ENCODE measurements around the gene NR3C2. TPM values are rescaled to one million over a fixed set of nuclear protein-coding genes. Genes with fewer than 3 reads are reported as not detected.

Gene NR3C2
- total and polyA plus RNA-seq, 4 donors = 2.0 to 11.5 (median 3.2) TPM

DNA sequence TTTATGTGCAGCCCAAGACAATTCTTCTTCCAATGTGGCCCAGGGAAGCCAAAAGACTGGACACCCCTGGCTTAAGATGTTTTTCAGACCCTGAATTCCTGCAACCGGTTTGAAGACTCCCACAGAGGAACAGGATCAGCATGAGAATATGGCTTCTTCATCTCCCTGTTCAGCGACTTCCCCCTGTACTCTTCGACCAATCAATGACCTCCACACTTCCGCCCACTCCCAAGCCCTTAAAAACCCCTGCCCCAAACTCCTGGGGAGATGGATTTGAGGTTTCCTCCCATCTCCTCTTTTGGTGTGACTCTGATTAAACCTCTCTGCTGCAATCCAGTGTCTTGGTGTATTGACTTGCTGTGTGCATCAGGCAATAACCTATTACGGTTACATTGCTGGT lies 344.4 kb downstream of the NR3C2 start:
- Histone ChIP-seq H3K27ac (ENCODE audit: low read depth in 1 of 2, low read length in 2 of 2) (no peak overlapping the region), H3K4me3 (ENCODE audit: low read depth in 1 of 3, low read length in 3 of 3) (no peak overlapping the region), H3K4me1 (ENCODE audit: control insufficient read depth in 4 of 4, insufficient read depth in 4 of 4, low read length in 3 of 4) (no peaks in the 10 kb centered on the region), H3K27me3 (ENCODE audit: control insufficient read depth in 4 of 4, insufficient read depth in 4 of 4, low read length in 3 of 4) (no peaks in the 10 kb centered on the region), H3K9ac (ENCODE audit: low read depth in 1 of 2, low read length in 2 of 2) (no peak overlapping the region), H3K9me3 (ENCODE audit: control insufficient read depth in 4 of 4, low read length in 3 of 4) (no peaks in the 10 kb centered on the region), H3K36me3 (ENCODE audit: control insufficient read depth in 4 of 4, insufficient read depth in 3 of 4, low read depth in 1 of 4, low read length in 3 of 4) (no peaks in the 10 kb centered on the region)
- 95% methylated on average over 5 of the region's 5 CpGs for WGBS
- TF ChIP-seq, protein P1, sequence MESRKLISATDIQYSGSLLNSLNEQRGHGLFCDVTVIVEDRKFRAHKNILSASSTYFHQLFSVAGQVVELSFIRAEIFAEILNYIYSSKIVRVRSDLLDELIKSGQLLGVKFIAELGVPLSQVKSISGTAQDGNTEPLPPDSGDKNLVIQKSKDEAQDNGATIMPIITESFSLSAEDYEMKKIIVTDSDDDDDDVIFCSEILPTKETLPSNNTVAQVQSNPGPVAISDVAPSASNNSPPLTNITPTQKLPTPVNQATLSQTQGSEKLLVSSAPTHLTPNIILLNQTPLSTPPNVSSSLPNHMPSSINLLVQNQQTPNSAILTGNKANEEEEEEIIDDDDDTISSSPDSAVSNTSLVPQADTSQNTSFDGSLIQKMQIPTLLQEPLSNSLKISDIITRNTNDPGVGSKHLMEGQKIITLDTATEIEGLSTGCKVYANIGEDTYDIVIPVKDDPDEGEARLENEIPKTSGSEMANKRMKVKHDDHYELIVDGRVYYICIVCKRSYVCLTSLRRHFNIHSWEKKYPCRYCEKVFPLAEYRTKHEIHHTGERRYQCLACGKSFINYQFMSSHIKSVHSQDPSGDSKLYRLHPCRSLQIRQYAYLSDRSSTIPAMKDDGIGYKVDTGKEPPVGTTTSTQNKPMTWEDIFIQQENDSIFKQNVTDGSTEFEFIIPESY (IDR thresholded peaks at IDR 0.05) = no peak
- TF ChIP-seq SP1 (IDR thresholded peaks at IDR 0.05) (no peak), NR2F2 (IDR thresholded peaks at IDR 0.05) (no peak), HNF4G (IDR thresholded peaks at IDR 0.05) (no peak), TAF1 (conservative IDR thresholded peaks at IDR 0.05) (no peak), GABPA (IDR thresholded peaks at IDR 0.05 in 1 of 2, conservative IDR thresholded peaks at IDR 0.05 in 1 of 2) (no peak)
- TF ChIP-seq, protein P2, sequence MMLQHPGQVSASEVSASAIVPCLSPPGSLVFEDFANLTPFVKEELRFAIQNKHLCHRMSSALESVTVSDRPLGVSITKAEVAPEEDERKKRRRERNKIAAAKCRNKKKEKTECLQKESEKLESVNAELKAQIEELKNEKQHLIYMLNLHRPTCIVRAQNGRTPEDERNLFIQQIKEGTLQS (IDR thresholded peaks at IDR 0.05) = no peak
- DNase-seq (ENCODE audit: low spot score) = no peak

DNA sequence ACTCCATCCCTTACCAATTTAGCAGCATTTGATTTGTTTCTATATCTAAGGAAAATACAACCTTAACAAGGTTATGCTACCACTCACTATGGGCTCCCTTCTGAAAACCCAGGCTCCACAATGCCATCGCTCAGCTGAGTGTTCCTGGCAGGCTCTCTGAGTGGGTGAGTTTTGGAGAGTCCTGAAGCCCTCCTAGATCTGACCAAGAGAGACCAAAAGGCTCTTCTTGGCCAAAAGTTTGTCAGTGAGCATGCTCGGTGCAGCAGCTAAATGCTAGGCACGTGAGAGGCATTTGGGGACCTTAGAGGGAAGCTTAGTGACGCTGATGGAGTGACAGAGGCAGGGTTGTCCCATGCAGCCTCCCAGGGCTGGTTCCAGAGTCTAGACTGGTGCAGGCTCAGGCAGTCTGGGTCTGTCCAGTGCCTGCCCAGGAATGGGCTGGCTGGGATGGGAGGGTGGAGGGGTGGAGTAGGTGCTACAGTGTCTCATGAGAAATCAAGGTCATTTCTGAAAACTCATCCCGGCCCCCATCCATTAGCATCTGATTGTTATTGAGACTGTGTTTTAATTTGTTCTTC lies 346.8 kb downstream of the NR3C2 start:
- DNase-seq (ENCODE audit: low spot score) = no peak
- no peak for TF ChIP-seq NR2F2 (IDR thresholded peaks at IDR 0.05)
- TF ChIP-seq JUND (IDR thresholded peaks at IDR 0.05) = no peak
- no peak overlapping the region for H3K27ac ChIP-seq (ENCODE audit: low read depth in 1 of 2, low read length in 2 of 2)
- H3K9me3 ChIP-seq (ENCODE audit: control insufficient read depth in 4 of 4, low read length in 3 of 4) = no peaks in the 10 kb centered on the region
- H3K4me3 ChIP-seq (ENCODE audit: low read depth in 1 of 3, low read length in 3 of 3) = no peak overlapping the region
- peaks cover 0 to 2% (median 0%) of the 10 kb centered on the region in 4 donors for H3K36me3 ChIP-seq (ENCODE audit: control insufficient read depth in 4 of 4, insufficient read depth in 3 of 4, low read depth in 1 of 4, low read length in 3 of 4)
- H3K4me1 ChIP-seq (ENCODE audit: control insufficient read depth in 4 of 4, insufficient read depth in 4 of 4, low read length in 3 of 4) = no peaks in the 10 kb centered on the region
- H3K27me3 ChIP-seq (ENCODE audit: control insufficient read depth in 4 of 4, insufficient read depth in 4 of 4, low read length in 3 of 4) = no peaks in the 10 kb centered on the region
- H3K9ac ChIP-seq (ENCODE audit: low read depth in 1 of 2, low read length in 2 of 2) = no peak overlapping the region
- 98% methylated on average over 5 of the region's 5 CpGs for WGBS

DNA sequence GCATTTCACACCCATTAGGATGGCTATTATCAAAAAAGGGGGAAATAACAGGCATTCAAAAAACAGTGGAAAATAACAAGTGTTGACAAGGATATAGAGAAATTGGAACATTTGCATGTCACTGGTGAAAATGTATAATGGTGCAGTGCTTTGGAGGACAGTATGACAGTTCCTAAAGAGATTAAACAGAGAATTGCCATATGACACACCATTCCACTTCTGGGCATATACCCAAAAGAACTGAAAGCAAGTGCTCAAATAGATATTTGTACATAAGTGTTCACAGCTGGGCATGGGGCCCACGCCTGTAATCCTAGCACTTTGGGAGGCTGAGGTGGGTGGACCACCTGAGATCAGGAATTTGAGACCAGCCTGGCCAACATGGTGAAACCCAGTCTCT lies 348.1 kb downstream of the NR3C2 start:
- no peak for DNase-seq (ENCODE audit: low spot score)
- no peak overlapping the region for H3K4me3 ChIP-seq (ENCODE audit: low read depth in 1 of 3, low read length in 3 of 3)
- no peaks in the 10 kb centered on the region for H3K9me3 ChIP-seq (ENCODE audit: control insufficient read depth in 4 of 4, low read length in 3 of 4)
- H3K4me1 ChIP-seq (ENCODE audit: control insufficient read depth in 4 of 4, insufficient read depth in 4 of 4, low read length in 3 of 4) = no peaks in the 10 kb centered on the region
- WGBS = 97% methylated on average over 1 of the region's 1 CpG
- peaks cover 0 to 2% (median under 1%) of the 10 kb centered on the region in 4 donors for H3K36me3 ChIP-seq (ENCODE audit: control insufficient read depth in 4 of 4, insufficient read depth in 3 of 4, low read depth in 1 of 4, low read length in 3 of 4)
- H3K9ac ChIP-seq (ENCODE audit: low read depth in 1 of 2, low read length in 2 of 2) = no peak overlapping the region
- TF ChIP-seq, protein P3, sequence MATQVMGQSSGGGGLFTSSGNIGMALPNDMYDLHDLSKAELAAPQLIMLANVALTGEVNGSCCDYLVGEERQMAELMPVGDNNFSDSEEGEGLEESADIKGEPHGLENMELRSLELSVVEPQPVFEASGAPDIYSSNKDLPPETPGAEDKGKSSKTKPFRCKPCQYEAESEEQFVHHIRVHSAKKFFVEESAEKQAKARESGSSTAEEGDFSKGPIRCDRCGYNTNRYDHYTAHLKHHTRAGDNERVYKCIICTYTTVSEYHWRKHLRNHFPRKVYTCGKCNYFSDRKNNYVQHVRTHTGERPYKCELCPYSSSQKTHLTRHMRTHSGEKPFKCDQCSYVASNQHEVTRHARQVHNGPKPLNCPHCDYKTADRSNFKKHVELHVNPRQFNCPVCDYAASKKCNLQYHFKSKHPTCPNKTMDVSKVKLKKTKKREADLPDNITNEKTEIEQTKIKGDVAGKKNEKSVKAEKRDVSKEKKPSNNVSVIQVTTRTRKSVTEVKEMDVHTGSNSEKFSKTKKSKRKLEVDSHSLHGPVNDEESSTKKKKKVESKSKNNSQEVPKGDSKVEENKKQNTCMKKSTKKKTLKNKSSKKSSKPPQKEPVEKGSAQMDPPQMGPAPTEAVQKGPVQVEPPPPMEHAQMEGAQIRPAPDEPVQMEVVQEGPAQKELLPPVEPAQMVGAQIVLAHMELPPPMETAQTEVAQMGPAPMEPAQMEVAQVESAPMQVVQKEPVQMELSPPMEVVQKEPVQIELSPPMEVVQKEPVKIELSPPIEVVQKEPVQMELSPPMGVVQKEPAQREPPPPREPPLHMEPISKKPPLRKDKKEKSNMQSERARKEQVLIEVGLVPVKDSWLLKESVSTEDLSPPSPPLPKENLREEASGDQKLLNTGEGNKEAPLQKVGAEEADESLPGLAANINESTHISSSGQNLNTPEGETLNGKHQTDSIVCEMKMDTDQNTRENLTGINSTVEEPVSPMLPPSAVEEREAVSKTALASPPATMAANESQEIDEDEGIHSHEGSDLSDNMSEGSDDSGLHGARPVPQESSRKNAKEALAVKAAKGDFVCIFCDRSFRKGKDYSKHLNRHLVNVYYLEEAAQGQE (IDR thresholded peaks at IDR 0.05) = no peak
- TF ChIP-seq RAD21 (IDR thresholded peaks at IDR 0.05) (no peak), FOXA1 (IDR thresholded peaks at IDR 0.05) (no peak), JUND (IDR thresholded peaks at IDR 0.05) (no peak), YY1 (IDR thresholded peaks at IDR 0.05) (no peak), EGR1 (IDR thresholded peaks at IDR 0.05; ENCODE audit: low read depth in 2 of 2) (no peak), HNF4G (IDR thresholded peaks at IDR 0.05) (no peak), RXRA (IDR thresholded peaks at IDR 0.05) (no peak), SP1 (IDR thresholded peaks at IDR 0.05) (no peak), HNF4A (conservative IDR thresholded peaks at IDR 0.05) (no peak), GABPA (IDR thresholded peaks at IDR 0.05 in 1 of 2, conservative IDR thresholded peaks at IDR 0.05 in 1 of 2) (no peak)
- TF ChIP-seq, protein P1 (IDR thresholded peaks at IDR 0.05) = no peak
- TF ChIP-seq, protein P4, sequence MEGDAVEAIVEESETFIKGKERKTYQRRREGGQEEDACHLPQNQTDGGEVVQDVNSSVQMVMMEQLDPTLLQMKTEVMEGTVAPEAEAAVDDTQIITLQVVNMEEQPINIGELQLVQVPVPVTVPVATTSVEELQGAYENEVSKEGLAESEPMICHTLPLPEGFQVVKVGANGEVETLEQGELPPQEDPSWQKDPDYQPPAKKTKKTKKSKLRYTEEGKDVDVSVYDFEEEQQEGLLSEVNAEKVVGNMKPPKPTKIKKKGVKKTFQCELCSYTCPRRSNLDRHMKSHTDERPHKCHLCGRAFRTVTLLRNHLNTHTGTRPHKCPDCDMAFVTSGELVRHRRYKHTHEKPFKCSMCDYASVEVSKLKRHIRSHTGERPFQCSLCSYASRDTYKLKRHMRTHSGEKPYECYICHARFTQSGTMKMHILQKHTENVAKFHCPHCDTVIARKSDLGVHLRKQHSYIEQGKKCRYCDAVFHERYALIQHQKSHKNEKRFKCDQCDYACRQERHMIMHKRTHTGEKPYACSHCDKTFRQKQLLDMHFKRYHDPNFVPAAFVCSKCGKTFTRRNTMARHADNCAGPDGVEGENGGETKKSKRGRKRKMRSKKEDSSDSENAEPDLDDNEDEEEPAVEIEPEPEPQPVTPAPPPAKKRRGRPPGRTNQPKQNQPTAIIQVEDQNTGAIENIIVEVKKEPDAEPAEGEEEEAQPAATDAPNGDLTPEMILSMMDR (IDR thresholded peaks at IDR 0.05; ENCODE audit: low read depth, low read length, missing input control) = no peak
- TF ChIP-seq, protein P5, sequence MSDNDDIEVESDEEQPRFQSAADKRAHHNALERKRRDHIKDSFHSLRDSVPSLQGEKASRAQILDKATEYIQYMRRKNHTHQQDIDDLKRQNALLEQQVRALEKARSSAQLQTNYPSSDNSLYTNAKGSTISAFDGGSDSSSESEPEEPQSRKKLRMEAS (IDR thresholded peaks at IDR 0.05) = no peak
- TF ChIP-seq, protein P2 (IDR thresholded peaks at IDR 0.05) = no peak
- no peak overlapping the region for H3K27ac ChIP-seq (ENCODE audit: low read depth in 1 of 2, low read length in 2 of 2)
- H3K27me3 ChIP-seq (ENCODE audit: control insufficient read depth in 4 of 4, insufficient read depth in 4 of 4, low read length in 3 of 4) = no peaks in the 10 kb centered on the region
